Fibroblast of lung (primary cell): ENCODE measurements around the gene SRP72. TPM values are rescaled to one million over a fixed set of nuclear protein-coding genes. Genes with fewer than 3 reads are reported as not detected.

Experiments
- DNase-seq, 2 donors: peaks; one replicate each; pipeline versions ENCODE4 v3.0.0 to v3.0.0-alpha.2; 2010; ENCODE audit warnings: low read depth in 2 of 2
- H2AFZ ChIP-seq: 2 replicates; pipeline ENCODE4 v1.5.1; 2012; ENCODE audit warnings: low read length, control low read depth, inconsistent platforms
- H3K27ac ChIP-seq: 2 replicates; pipeline ENCODE4 v1.5.1; 2011; ENCODE audit warnings: low read length, control low read depth; ENCODE audit not compliant: insufficient read depth
- H3K27me3 ChIP-seq: 2 replicates; pipeline ENCODE4 v1.5.1; 2011; ENCODE audit warnings: mild to moderate bottlenecking, low read length; ENCODE audit not compliant: control insufficient read depth, insufficient read depth
- H3K36me3 ChIP-seq: 2 replicates; pipeline ENCODE4 v1.5.1; 2011; ENCODE audit warnings: low read length; ENCODE audit not compliant: control insufficient read depth, insufficient read depth
- H3K4me1 ChIP-seq: 2 replicates; pipeline ENCODE4 v1.5.1; 2011; ENCODE audit warnings: low read length; ENCODE audit not compliant: control insufficient read depth, insufficient read depth; ENCODE audit errors: extremely low read depth
- H3K4me2 ChIP-seq: 2 replicates; pipeline ENCODE4 v1.5.1; 2011; ENCODE audit warnings: low read length, control low read depth; ENCODE audit not compliant: insufficient read depth; ENCODE audit errors: extremely low read depth
- H3K4me3 ChIP-seq, 4 experiments: fragments of 200-600 bp in 1 of 4; sonication (generic) in 1 of 4; replicated peaks in 1 of 4; 2 replicates each; pipeline ENCODE4 v1.5.1; 2011 to 2016; ENCODE audit warnings: low read length in 4 of 4, low read depth in 3 of 4, mild to moderate bottlenecking in 3 of 4, control low read depth in 2 of 4, inconsistent platforms in 1 of 4, mixed read lengths in 1 of 4; ENCODE audit not compliant: insufficient read depth in 1 of 4; ENCODE audit errors: control extremely low read depth in 1 of 4
- H3K79me2 ChIP-seq: 2 replicates; pipeline ENCODE4 v1.5.1; 2012; ENCODE audit warnings: mild to moderate bottlenecking, low read length, inconsistent platforms; ENCODE audit not compliant: control insufficient read depth, insufficient read depth
- H3K9ac ChIP-seq: 2 replicates; pipeline ENCODE4 v1.5.1; 2011; ENCODE audit warnings: mild to moderate bottlenecking, low read length, control low read depth; ENCODE audit not compliant: insufficient read depth
- H3K9me3 ChIP-seq: 2 replicates; pipeline ENCODE4 v1.5.1; 2012; ENCODE audit warnings: low read depth, low read length; ENCODE audit not compliant: control insufficient read depth, insufficient read depth
- H4K20me1 ChIP-seq: 2 replicates; pipeline ENCODE4 v1.5.1; 2011; ENCODE audit warnings: low read length; ENCODE audit not compliant: control insufficient read depth, insufficient read depth; ENCODE audit errors: extremely low read depth
- CTCF ChIP-seq, 2 donors: IDR thresholded peaks in 1 of 2; conservative IDR thresholded peaks in 1 of 2; 1 replicate in 1 of 2; 2 replicates in 1 of 2; pipeline ENCODE4 v1.5.1; 2011 to 2012; ENCODE audit warnings: low read length in 2 of 2, control low read depth in 1 of 2, inconsistent platforms in 1 of 2, low read depth in 1 of 2, mild to moderate bottlenecking in 1 of 2
- EZH2 ChIP-seq: IDR thresholded peaks from 2 replicates; pipeline ENCODE4 v1.5.1; 2012; ENCODE audit warnings: low read length, control low read depth, mild to moderate bottlenecking; ENCODE audit errors: missing control alignments
- polyA plus RNA-seq, 2 donors: library from polyadenylated mRNA; depleted of rRNA in 1 of 2; stranded (reverse) in 1 of 2; unstranded in 1 of 2; fragments of >200 nt; gene quantifications; 2 replicates each; pipeline ENCODE4 v1.2.1, GENCODE V29; 2011 to 2012; ENCODE audit warnings: missing spikeins in 1 of 2
- total RNA-seq: library from RNA; depleted of rRNA; stranded (reverse); fragments of >200 nt; gene quantifications from 2 replicates; pipeline ENCODE4 v1.2.1, GENCODE V29; 2014

The SRP72 gene
- total and polyA plus RNA-seq, 2 donors (not counting 1 experiment from before 2014, with no cell fraction given) = 72.3 to 181 TPM

GRCh38 chr4:56468097-56468422 lies 643 bp downstream of the SRP72 start:
- Histone ChIP-seq H3K27me3 (no peaks in the 10 kb centered on the region), H3K4me2 (peak overlapping the region; percentile 89), H3K36me3 (peaks cover 7% of the 10 kb centered on the region), H3K9me3 (no peaks in the 10 kb centered on the region), H3K79me2 (peaks cover 53% of the 10 kb centered on the region), H3K4me1 (peaks cover 2% of the 10 kb centered on the region), H4K20me1 (no peaks in the 10 kb centered on the region), H3K4me3 (peak overlapping the region; percentile 81 to 98 (median 90)), H3K27ac (peak overlapping the region; percentile 93), H3K9ac (peak overlapping the region; percentile 86), H2AFZ (peak overlapping the region; percentile 68)
- DNase-seq = peak; percentile 37 to 49
- no peak for TF ChIP-seq EZH2
- no peak for TF ChIP-seq CTCF (conservative IDR thresholded peaks at IDR 0.05 in 1 of 2, IDR thresholded peaks at IDR 0.05 in 1 of 2; ENCODE audit: low read depth in 1 of 2, low read length in 2 of 2)

- Histone ChIP-seq H3K4me3 (peak overlapping the region in 1 of 4 experiments; percentile 97), H3K27ac (no peak overlapping the region), H3K9ac (no peak overlapping the region), H3K4me1 (peaks cover 2% of the 10 kb centered on the region), H3K36me3 (peaks cover 7% of the 10 kb centered on the region), H3K9me3 (no peaks in the 10 kb centered on the region), H2AFZ (no peak overlapping the region), H3K4me2 (peak overlapping the region; percentile 11), H3K79me2 (peaks cover 46% of the 10 kb centered on the region), H3K27me3 (no peaks in the 10 kb centered on the region), H4K20me1 (no peaks in the 10 kb centered on the region)
- no peak for DNase-seq
- TF ChIP-seq EZH2 (no peak), CTCF (conservative IDR thresholded peaks at IDR 0.05 in 1 of 2, IDR thresholded peaks at IDR 0.05 in 1 of 2; ENCODE audit: low read depth in 1 of 2, low read length in 2 of 2) (no peak)
Measured at GRCh38 chr4:56469489-56470210, 2.2 kb downstream of the SRP72 start.

GRCh38 chr4:56475917-56476316 lies 8.5 kb downstream of the SRP72 start:
- Histone ChIP-seq H3K4me2 (no peak overlapping the region), H3K9ac (no peak overlapping the region), H3K27ac (no peak overlapping the region), H3K4me1 (no peaks in the 10 kb centered on the region), H3K27me3 (no peaks in the 10 kb centered on the region), H2AFZ (no peak overlapping the region), H3K9me3 (no peaks in the 10 kb centered on the region), H3K36me3 (peaks cover 9% of the 10 kb centered on the region), H3K79me2 (no peaks in the 10 kb centered on the region), H4K20me1 (no peaks in the 10 kb centered on the region), H3K4me3 (no peak overlapping the region)
- DNase-seq = no peak
- no peak for TF ChIP-seq CTCF (conservative IDR thresholded peaks at IDR 0.05 in 1 of 2, IDR thresholded peaks at IDR 0.05 in 1 of 2; ENCODE audit: low read depth in 1 of 2, low read length in 2 of 2)
- TF ChIP-seq EZH2 = no peak
